Measurements from ENCODE around the gene TC2N.
"Not testable (repeated sequence)": the region's sequence is repeated elsewhere in the genome, so short reads cannot be mapped to it uniquely, and the experiment has no call there.

TC2N gene

GRCh38 chr14:91830777-91831176 lies 36.6 kb downstream of the TC2N start:
- DNase-seq = no peak

- DNase-seq = no peak
Measured at GRCh38 chr14:91829511-91829910, 37.8 kb downstream of the TC2N start.

GRCh38 chr14:91827746-91828145 lies 39.6 kb downstream of the TC2N start:
- DNase-seq = no peak

GRCh38 chr14:91817566-91818325 lies 49.6 kb downstream of the TC2N start:
- peak; percentile 53 for DNase-seq

GRCh38 chr14:91814317-91814716 lies 53.0 kb downstream of the TC2N start:
- DNase-seq = no peak

GRCh38 chr14:91810699-91811098 lies 56.6 kb downstream of the TC2N start:
- no peak for DNase-seq

- DNase-seq = no peak
Measured at GRCh38 chr14:91806716-91807115, 60.6 kb downstream of the TC2N start.

- DNase-seq = not testable (repeated sequence)
Measured at GRCh38 chr14:91806094-91806493, 61.2 kb downstream of the TC2N start.

- DNase-seq = no peak
Measured at GRCh38 chr14:91805659-91806058, 61.7 kb downstream of the TC2N start.

- peak; percentile 8 for DNase-seq
Measured at GRCh38 chr14:91801358-91801757, 66.0 kb downstream of the TC2N start.

GRCh38 chr14:91796617-91797347 lies 70.6 kb downstream of the TC2N start:
- DNase-seq = no peak

GRCh38 chr14:91793704-91794103 lies 73.6 kb downstream of the TC2N start:
- no peak for DNase-seq

- no peak for DNase-seq
Measured at GRCh38 chr14:91786188-91786587, 81.1 kb downstream of the TC2N start.

- no peak for DNase-seq
Measured at GRCh38 chr14:91780452-91780851, 86.9 kb downstream of the TC2N start.

GRCh38 chr14:91778217-91778616 lies 89.1 kb downstream of the TC2N start:
- DNase-seq = no peak

GRCh38 chr14:91774140-91775096 lies 92.9 kb downstream of the TC2N start:
- no peak for DNase-seq

- DNase-seq = no peak
Measured at GRCh38 chr14:91770185-91770584, 97.2 kb downstream of the TC2N start.

- DNase-seq = no peak
Measured at GRCh38 chr14:91755570-91756295, 111.6 kb downstream of the TC2N start.

GRCh38 chr14:91754819-91755218 lies 112.5 kb downstream of the TC2N start:
- DNase-seq = no peak

GRCh38 chr14:91754185-91754584 lies 113.2 kb downstream of the TC2N start:
- DNase-seq = no peak

GRCh38 chr14:91753501-91754128 lies 113.7 kb downstream of the TC2N start:
- DNase-seq = no peak

GRCh38 chr14:91752961-91753360 lies 114.4 kb downstream of the TC2N start:
- no peak for DNase-seq

Measured in CD4-positive, alpha-beta T cell treated with Interleukin-17A for 1 hour (primary cell).